ENCODE measurements around the gene ME2.
"Not testable (repeated sequence)": the region's sequence is repeated elsewhere in the genome, so short reads cannot be mapped to it uniquely, and the experiment has no call there.

Gene ME2

DNA sequence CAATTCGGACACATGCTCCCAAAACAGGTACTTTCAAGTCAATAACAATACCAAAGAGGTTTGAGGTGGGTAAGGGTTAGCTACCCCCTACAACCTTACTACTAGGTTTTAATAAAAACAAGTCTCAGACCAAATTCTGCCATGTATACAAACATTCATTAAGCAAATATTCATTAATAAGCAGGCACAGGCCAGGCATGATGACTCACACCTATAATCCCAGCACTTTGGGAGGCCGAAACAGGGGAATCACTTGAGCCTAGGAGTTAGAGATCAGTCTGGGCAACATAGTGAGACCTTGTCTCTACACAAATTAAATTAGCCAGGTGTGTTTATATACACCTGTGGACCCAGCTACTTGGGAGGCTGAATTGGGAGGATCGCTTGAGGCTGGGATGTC is 77.2 kb downstream of the ME2 start:
- TF ChIP-seq PKNOX1 (IDR thresholded peaks at IDR 0.05) (no peak), BHLHE40 (IDR thresholded peaks at IDR 0.05; ENCODE audit: borderline replicate concordance) (no peak)
- DNase-seq (ENCODE audit: extremely low spot score) = no peak
- ChIA-PET CTCF (no interaction called here), POLR2A (interaction anchor here (4.3 kb wide), 1 partner anchor 12 kb away, joined by 14 read pairs; the partner anchor contains the start of gene ELAC1)

- ChIA-PET CTCF (interaction anchor here (0.6 kb wide), 1 partner anchor 87 kb away, joined by 3 read pairs; no protein-coding TSS in a partner anchor), POLR2A (no interaction called here)
- no peak for TF ChIP-seq LEF1 (IDR thresholded peaks at IDR 0.05; ENCODE audit: borderline replicate concordance)
- DNase-seq (ENCODE audit: extremely low spot score) = no peak
These were observed 83.1 kb downstream of the ME2 start for GRCh38 chr18:50961974-50962373.

DNA sequence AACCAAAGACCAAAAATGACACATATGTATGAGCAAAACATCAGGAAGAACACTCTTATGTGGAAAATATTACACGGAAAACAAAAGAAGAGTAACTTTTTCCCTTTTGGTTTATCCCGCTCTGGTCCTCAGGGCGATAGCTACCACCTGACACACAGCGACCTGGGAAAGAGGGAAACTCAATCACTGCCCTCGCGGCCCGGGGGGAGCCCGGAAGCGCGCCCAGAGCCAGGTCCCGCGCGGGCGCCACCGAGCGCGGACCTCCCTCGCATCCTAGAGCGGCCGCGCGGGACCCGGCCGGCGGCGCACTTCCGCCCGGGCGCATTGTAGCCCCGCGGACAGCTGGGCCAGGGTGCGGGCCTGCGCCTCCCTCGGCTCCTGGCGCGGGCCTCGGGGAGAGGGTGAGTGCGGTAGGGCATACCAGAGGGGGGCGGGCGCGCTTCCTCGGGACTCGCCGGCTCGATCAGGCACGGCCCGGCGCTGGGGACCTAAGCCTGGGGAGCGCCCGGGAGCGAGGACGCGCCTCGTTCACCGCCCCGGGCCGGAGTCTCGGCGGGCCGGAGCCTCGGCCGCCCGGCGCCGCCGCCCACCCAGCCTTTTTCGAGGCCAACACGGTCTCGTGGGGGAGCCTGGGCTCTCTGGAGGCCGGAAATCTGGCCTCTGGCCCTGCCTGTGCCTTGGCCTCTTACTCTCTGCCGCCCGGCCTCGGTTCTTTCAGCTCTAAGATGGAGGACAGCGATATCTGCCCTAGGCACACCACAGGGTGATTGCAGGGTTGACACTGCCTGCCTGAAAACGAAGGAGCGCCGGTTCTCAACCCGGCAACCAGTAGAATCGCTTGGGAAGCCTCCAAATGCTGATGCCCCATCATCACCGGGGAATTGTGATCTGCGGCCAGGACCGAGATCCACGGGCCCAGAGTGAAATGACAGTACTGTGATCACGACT is 89.1 kb downstream of the ME2 start, which contains the start of gene ELAC1:
Gene ELAC1, plus strand, starts transcription at position 327 of the 948 bp plus-strand sequence. CDS start 6,365 bp downstream, outside the sequence.
- TF ChIP-seq HDGF (IDR thresholded peaks at IDR 0.05; ENCODE audit: borderline replicate concordance) = no peak
- TF ChIP-seq L3MBTL2 (conservative IDR thresholded peaks at IDR 0.05) = peak; percentile 77
- no peak for TF ChIP-seq ARNT (IDR thresholded peaks at IDR 0.05)
- TF ChIP-seq FOXA1 (IDR thresholded peaks at IDR 0.05) = no peak
- no peak for TF ChIP-seq FOXK2 (IDR thresholded peaks at IDR 0.05)
- TF ChIP-seq LEF1 (IDR thresholded peaks at IDR 0.05; ENCODE audit: borderline replicate concordance) = 0 out of 2 replicates have a peak, but pooled peaks have one; percentile 19
- ChIA-PET POLR2A (interaction anchor here (1.0 to 2.1 kb wide), 13 partner anchors 9 to 151 kb away, joined by 3 to 14 read pairs (median 4); partner anchors contain the start of genes ME2 and SMAD4), CTCF (interaction anchor here (0.6 kb wide), 1 partner anchor 31 kb away, joined by 4 read pairs; no protein-coding TSS in a partner anchor)
- DNase-seq (ENCODE audit: extremely low spot score) = peak; percentile 77

DNA sequence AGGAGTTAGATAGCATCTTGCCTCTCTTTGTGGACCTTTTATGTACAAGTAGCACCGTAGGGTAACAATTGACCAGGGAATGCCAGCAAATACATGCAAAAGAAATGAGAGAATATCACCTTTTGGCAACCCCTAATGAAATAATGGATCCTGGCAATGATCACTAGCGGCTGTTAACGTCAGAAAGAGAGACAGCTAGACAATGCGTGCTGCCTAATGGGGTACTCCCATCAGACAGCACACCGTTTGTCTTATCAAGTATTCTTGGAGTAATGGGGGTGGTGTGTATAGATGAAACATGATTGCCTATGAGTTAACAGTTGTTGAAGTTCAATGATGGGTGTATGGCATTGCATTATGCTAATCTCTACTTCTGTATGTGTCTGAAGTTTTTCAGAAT is 90.5 kb downstream of the ME2 start:
- no peak for DNase-seq (ENCODE audit: extremely low spot score)
- ChIA-PET CTCF (no interaction called here), POLR2A (no interaction called here)
- TF ChIP-seq TARDBP (IDR thresholded peaks at IDR 0.05) = no peak
- TF ChIP-seq FOXA1 (IDR thresholded peaks at IDR 0.05) = no peak
- no peak for TF ChIP-seq NFRKB (IDR thresholded peaks at IDR 0.05)
- TF ChIP-seq ELF4 (IDR thresholded peaks at IDR 0.05) = no peak
- TF ChIP-seq L3MBTL2 (conservative IDR thresholded peaks at IDR 0.05) = no peak
- no peak for TF ChIP-seq BHLHE40 (IDR thresholded peaks at IDR 0.05; ENCODE audit: borderline replicate concordance)
- no peak for TF ChIP-seq HDGF (IDR thresholded peaks at IDR 0.05; ENCODE audit: borderline replicate concordance)
- no peak for TF ChIP-seq FOXK2 (IDR thresholded peaks at IDR 0.05)
- TF ChIP-seq SUZ12 (IDR thresholded peaks at IDR 0.05) = no peak
- TF ChIP-seq PKNOX1 (IDR thresholded peaks at IDR 0.05) = no peak
- TF ChIP-seq FOXM1 (IDR thresholded peaks at IDR 0.05; ENCODE audit: borderline replicate concordance) = no peak
- TF ChIP-seq ZNF384 (IDR thresholded peaks at IDR 0.05) = no peak
- no peak for TF ChIP-seq SP1 (IDR thresholded peaks at IDR 0.05)
- no peak for TF ChIP-seq CTBP1 (IDR thresholded peaks at IDR 0.05; ENCODE audit: borderline replicate concordance)
- TF ChIP-seq LEF1 (IDR thresholded peaks at IDR 0.05; ENCODE audit: borderline replicate concordance) = no peak
- no peak for TF ChIP-seq ARNT (IDR thresholded peaks at IDR 0.05)

DNA sequence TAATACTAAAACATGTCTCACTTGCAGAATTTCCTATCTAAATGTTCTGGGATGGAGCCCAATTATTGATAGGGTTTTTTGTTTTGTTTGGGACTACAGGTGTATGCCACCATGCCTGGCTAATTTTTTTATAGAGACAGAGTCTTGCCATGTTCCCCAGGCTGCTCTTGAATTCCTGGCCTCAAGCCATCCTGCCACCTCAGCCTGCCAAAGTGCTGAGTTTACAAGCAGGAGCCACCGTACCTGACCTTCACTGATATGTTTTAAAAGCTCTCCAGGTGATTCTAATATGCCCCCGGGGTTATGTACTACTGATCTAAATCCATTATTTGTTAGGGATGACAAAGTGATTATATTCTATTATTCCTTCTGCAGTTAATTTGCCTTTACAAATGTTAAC is 91.1 kb downstream of the ME2 start:
- TF ChIP-seq LEF1 (IDR thresholded peaks at IDR 0.05; ENCODE audit: borderline replicate concordance) (no peak), ARNT (IDR thresholded peaks at IDR 0.05) (no peak), BHLHE40 (IDR thresholded peaks at IDR 0.05; ENCODE audit: borderline replicate concordance) (no peak), SP1 (IDR thresholded peaks at IDR 0.05) (no peak), CTBP1 (IDR thresholded peaks at IDR 0.05; ENCODE audit: borderline replicate concordance) (no peak)
- no peak for DNase-seq (ENCODE audit: extremely low spot score)
- CTCF ChIA-PET = no interaction called here
- POLR2A ChIA-PET = no interaction called here

- POLR2A ChIA-PET; CTCF ChIA-PET; DNase-seq (ENCODE audit: extremely low spot score): not testable (repeated sequence)
These were observed 93.5 kb downstream of the ME2 start for GRCh38 chr18:50972404-50972803.

DNA sequence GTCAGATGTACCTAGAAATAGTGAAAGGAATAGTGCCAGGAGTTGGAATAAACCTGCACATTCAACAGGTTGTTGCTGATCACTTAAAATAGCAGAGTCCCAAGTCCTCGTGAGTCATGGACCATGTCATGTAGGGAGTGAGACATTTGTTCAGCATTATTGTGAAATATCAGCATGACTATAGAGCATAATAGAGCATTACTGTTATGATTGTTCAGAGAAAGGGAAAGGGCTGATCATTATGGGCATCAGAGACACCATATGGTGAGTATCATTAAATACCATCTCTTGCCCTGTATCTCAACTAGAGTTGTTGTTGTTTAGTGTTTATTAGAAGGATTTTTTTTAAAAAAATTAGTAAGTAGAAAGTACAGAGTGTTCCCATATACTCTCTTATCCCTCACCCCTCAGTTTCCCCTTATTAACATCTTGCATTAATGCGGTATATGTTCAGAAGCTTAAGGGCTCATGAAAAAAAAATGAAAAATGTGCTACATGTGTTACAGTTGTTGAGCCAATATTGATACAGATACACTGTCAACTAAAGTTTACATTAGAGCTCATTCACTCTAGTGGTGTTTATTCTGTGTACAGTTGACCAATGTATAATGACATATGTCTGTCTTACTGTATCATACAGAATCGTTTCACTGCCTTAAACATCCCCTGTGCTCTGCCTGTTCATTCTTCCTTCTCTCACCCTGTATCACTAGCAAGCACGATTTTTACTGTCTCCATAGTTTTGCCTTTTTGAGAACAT is 94.6 kb downstream of the ME2 start:
- no peak for DNase-seq (ENCODE audit: extremely low spot score)
- CTCF ChIA-PET = no interaction called here
- POLR2A ChIA-PET = interaction anchor here (1.1 kb wide), 1 partner anchor 57 kb away, joined by 3 read pairs; the partner anchor contains the start of gene SMAD4
- no peak for TF ChIP-seq NFRKB (IDR thresholded peaks at IDR 0.05)
- TF ChIP-seq PKNOX1 (IDR thresholded peaks at IDR 0.05) = no peak
- no peak for TF ChIP-seq HDGF (IDR thresholded peaks at IDR 0.05; ENCODE audit: borderline replicate concordance)
- TF ChIP-seq CTBP1 (IDR thresholded peaks at IDR 0.05; ENCODE audit: borderline replicate concordance) = no peak

All from HEK293T (cell line).